HG03025 (cell line): ENCODE data around the gene UACA.
"Not testable (repeated sequence)": the region's sequence is repeated elsewhere in the genome, so short reads cannot be mapped to it uniquely, and the experiment has no call there.

ENCODE experiments used
- ATAC-seq: cut with Tn5 transposase; IDR thresholded peaks from one replicate; pipeline ENCODE4 v1.9.1; 2021; ENCODE audit warnings: mild to moderate bottlenecking, moderate library complexity; ENCODE audit not compliant: unreplicated experiment, low FRiP score

UACA gene

GRCh38 chr15:70672081-70672480 is 91.3 kb downstream of the UACA start:
- ATAC-seq, result no peak

- ATAC-seq, result no peak
Observed at GRCh38 chr15:70670680-70671079, 92.7 kb downstream of the UACA start.

- ATAC-seq, result no peak
Observed at GRCh38 chr15:70669966-70670658, 93.2 kb downstream of the UACA start.

DNA sequence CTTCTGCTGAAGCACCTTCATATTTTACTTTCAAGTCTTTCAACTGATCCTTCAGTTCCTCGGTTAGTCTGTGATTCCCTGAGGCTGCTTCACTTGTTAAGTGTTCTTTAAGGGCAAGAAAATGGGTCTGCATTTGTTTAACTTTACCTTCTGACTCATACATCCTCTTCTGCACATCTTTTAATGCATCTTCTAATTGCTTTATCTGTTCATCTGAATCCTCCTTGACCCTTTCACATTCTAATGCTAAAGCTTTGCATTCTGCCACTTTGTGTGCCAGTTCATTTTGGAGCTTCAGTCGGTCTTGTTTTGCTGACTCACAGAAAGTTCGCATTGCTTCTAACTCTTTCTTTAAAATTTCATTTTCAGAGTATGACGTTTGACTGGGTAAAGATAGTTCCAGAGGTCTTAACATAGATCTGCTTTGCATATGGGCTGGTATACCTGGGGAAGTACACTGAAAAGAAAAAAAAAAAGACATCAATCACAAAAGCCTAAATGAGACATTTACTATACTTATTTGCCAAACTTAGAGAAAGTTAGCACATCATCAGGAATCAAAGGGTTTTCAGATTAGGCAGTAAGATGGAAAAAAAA is 94.3 kb downstream of the UACA start:
- peak; percentile 83 for ATAC-seq

- no peak for ATAC-seq
Observed at GRCh38 chr15:70665599-70665998, 97.8 kb downstream of the UACA start.

DNA sequence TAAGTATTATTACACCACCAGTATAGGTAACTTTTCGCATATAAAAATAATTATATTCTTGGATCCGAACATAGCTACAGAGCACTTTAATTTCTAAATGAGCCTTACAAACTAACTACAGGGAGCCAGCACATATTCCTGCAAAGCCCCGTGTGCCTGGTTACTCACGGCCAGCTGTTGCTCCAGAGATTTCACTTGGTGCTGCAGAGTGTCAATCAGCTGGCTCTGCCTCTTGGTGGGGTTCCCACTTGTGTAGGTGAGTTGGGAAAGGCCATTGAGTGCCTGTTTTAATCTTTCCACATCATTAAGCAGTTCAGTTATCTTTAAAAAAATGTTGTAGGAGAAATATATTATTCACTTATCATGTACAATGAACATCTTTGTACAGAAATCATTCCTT is 98.9 kb downstream of the UACA start:
- ATAC-seq, result no peak

DNA sequence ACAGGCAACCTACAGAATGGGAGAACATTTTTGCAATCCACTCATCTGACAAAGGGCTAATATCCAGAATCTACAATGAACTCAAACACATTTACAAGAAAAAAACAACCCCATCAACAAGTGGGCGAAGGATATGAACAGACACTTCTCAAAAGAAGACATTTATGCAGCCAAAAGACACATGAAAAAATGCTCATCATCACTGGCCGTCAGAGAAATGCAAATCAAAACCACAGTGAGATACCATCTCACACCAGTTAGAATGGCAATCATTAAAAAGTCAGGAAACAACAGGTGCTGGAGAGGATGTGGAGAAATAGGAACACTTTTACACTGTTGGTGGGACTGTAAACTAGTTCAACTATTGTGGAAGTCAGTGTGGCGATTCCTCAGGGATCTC is 100.3 kb downstream of the UACA start:
- ATAC-seq, result not testable (repeated sequence)

- ATAC-seq, result no peak
Observed at GRCh38 chr15:70659662-70660061, 103.7 kb downstream of the UACA start.

GRCh38 chr15:70658641-70659040 is 104.7 kb downstream of the UACA start:
- ATAC-seq, result no peak

DNA sequence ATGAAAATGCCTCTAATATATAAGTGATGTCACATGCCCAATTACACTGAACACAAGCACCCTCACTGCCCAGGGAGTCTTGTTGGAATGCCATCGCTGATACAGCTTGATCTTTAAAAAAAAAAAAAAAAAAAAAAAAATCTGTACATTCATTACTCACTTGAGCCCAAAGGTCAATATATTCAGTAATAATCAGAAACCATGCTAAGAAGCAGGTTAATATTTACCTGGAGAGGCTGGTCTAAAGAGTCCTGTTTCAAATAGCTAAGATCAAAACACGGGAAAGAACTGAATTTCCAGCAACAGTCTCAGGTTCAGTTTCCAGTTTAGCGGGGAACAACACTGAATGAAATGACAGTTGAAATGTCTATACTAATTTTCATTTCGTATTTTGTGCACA is 109.9 kb downstream of the UACA start:
- no peak for ATAC-seq

DNA sequence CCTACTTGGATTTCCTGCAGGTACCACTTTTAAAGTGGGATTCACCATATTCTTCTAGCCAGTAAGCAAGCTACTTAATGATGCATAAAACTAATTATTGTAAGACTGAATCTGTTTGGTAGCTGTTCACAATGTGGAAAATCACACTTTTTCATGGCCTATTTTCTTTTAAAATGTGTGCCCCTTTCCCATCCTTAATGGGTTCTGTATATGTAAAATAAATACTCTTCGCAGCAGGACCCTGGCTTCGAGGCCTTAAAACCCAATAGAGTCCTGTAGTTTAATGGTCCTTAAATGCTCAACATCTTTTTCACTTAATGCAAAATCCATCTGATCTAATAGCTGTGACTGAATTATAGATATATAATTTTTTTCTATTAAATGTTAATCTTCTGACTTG is 111.0 kb downstream of the UACA start:
- ATAC-seq, result no peak

DNA sequence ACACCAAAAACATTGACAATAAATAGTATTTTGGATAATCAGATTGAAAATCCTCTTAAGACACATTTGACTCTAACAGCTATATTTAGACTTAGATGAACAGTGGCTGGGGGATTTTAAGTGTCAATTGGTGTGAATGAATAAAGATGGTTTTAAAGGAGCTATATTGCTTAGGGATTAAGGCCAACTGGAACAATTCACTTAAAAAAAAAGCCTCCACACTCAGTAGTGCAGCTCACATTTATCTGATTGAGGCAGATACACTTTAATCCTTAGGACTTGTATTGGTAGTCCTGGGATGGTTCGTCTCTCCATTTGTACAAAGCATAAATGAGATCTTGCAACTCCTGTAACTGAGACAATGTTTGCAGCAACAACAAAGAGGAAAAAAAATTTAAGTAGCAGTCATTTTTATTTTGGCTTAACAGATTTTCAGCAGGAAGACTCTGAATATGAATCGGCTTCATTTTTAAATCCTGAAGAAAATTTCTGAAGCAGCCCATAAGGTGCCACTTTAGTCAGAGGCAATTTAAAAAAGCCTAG is 112.0 kb downstream of the UACA start:
- no peak for ATAC-seq

GRCh38 chr15:70650567-70651302 is 112.6 kb downstream of the UACA start:
- no peak for ATAC-seq

DNA sequence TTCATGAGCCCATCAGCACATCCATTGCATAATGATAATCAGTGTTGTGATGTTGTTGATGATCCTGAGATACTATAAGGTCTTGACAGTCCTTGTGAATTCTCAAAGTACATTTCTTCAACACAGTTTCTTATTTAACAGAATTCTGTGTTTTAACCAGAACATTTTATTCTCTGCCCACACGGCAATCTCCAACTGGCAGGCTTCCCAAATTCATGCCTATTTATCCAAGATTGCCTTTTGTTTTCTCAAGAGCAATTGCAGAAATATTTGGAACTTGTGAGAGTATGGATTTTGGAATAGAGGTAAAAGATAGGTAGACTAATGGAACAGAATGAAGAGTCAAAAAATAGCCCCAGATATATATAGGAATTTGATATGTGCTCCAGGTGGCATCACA is 116.0 kb downstream of the UACA start:
- ATAC-seq, result no peak

DNA sequence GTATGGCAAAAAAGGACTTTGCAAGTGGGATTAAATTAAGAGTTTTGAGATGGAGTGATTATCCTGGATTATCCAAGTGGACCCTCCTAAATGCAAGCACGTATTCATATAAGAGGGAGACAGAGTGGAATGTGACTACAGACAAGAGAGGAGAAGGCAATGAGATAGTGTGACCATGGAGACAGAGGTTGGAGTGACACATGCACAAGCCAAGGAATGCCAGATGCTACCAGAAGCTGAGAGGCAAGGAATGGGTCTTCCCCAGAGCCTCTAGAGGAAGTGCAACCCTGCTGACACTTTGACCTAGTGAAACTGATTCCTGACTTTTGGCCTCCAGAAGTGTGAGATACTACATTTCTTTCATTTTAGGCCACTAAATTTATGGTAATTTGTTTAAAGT is 117.2 kb downstream of the UACA start:
- no peak for ATAC-seq

DNA sequence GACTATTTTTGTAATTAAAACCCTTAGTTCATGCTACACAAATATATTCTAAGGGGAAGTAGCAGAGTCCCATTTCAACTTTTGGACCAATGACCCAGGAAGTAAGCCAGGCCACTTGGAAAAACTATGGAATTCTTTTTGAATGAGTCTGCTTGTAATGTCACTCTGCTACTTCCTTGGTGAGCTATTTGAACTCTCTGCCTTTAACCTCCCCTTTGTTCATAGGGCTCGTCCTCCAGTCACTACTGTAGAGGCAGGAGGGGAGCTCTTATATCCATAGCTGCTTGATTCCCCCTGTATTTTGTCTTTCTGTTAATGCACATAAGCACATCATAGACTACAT is 119.6 kb downstream of the UACA start:
- ATAC-seq, result no peak

- no peak for ATAC-seq
Observed at GRCh38 chr15:70643106-70643782, 120.1 kb downstream of the UACA start.

DNA sequence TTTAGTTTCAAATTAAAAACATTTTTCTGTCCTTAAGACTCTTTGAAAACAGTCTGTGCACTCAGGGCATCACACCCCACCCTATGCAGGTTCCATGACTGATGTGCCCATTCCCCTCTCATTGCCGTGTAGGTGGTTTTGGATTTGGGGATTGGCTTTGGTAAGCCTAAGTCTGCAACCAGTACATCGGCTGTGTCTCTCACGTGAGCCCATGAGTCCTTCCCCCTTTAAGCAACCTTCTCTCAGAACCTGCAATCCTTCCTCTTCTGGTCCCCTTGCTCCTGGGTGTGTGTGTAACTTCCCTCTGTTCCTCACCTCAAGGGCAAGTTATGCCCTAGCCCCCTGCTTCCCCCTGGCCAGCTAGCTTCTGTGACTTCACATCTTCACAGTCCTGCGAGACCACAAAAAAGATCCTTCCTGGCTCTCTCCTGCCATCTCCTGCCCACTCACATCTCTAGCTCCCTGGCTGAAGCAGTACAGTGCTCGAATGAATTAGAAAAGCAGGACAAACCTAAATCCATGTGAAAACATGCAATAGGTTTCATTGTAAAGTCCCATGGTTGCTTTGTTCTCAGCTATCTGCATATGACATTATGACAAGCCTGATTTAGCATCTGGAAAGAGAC is 126.7 kb downstream of the UACA start:
- no peak for ATAC-seq

DNA sequence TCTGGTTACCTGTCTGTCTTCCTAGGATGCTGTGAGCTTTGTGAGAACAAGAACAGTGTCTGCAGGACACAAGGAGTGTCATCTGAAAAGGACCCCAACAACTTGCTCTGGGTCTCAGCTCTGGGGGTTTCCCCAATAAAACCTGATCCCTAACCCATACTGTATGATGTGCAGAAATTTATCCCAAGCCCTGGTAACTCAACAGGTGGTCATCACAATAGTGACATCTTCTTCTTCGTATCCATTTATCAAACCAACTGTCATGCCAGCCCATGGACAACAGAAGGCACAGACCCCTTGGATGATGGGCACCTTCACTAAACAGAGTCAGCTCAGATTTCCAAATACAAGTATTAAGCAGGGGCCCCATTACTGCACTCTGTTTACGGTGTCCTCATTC is 127.5 kb downstream of the UACA start:
- ATAC-seq, result no peak

DNA sequence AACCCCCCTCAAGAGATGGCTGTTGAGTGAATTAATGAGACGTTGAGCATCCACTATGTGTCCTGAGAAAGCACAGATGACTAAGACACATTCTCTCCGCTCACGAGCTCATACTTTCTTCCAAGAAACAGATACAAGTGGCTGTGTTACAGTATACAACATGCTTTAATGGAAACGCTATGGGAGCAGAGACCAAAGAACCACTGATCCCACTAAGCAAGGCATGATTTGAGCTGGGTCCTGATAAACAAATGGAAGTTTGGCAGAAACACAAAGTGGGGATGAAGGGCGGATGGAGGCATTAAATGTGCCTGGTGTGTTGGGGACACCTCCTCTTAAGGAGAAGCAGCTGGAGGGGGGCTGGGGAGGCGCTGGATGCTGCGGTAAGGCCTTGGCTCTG is 129.4 kb downstream of the UACA start:
- no peak for ATAC-seq
